HG02571 (cell line): ENCODE results near the gene TRAPPC8.
A peak's percentile ranks its signal among the peaks of the same experiment; 100 is the strongest.
"Not testable (repeated sequence)": the region's sequence is repeated elsewhere in the genome, so short reads cannot be mapped to it uniquely, and the experiment has no call there.

Experiments used
- ATAC-seq: cut with Tn5 transposase; IDR thresholded peaks from one replicate; pipeline ENCODE4 v1.9.1; 2021; ENCODE audit warnings: mild to moderate bottlenecking, moderate library complexity; ENCODE audit not compliant: unreplicated experiment

Gene TRAPPC8

GRCh38 chr18:31942291-31942998, 483 bp downstream of the TRAPPC8 start:
- peak; percentile 32 for ATAC-seq

- no peak for ATAC-seq
Observed at GRCh38 chr18:31941010-31941809, 1.7 kb downstream of the TRAPPC8 start.

- not testable (repeated sequence) for ATAC-seq
Observed at GRCh38 chr18:31934773-31935172, 8.2 kb downstream of the TRAPPC8 start.

GRCh38 chr18:31931886-31932240, 11.1 kb downstream of the TRAPPC8 start:
- ATAC-seq, result no peak

- ATAC-seq, result no peak
Observed at GRCh38 chr18:31931163-31931885, 11.6 kb downstream of the TRAPPC8 start.

GRCh38 chr18:31929273-31929672, 13.7 kb downstream of the TRAPPC8 start:
- no peak for ATAC-seq

GRCh38 chr18:31926988-31927387, 15.9 kb downstream of the TRAPPC8 start:
- ATAC-seq, result not testable (repeated sequence)

GRCh38 chr18:31920277-31920676, 22.7 kb downstream of the TRAPPC8 start:
- ATAC-seq, result no peak

- ATAC-seq, result not testable (repeated sequence)
Observed at GRCh38 chr18:31919366-31919765, 23.6 kb downstream of the TRAPPC8 start.

GRCh38 chr18:31918733-31919132, 24.2 kb downstream of the TRAPPC8 start:
- no peak for ATAC-seq

- no peak for ATAC-seq
Observed at GRCh38 chr18:31901063-31901462, 41.9 kb downstream of the TRAPPC8 start.

- ATAC-seq, result not testable (repeated sequence)
Observed at GRCh38 chr18:31899771-31900170, 43.2 kb downstream of the TRAPPC8 start.

GRCh38 chr18:31892936-31893335, 50.0 kb downstream of the TRAPPC8 start:
- no peak for ATAC-seq

GRCh38 chr18:31891566-31891965, 51.4 kb downstream of the TRAPPC8 start:
- no peak for ATAC-seq

GRCh38 chr18:31884020-31884419, 58.9 kb downstream of the TRAPPC8 start:
- ATAC-seq, result no peak

GRCh38 chr18:31880186-31880898, 62.6 kb downstream of the TRAPPC8 start:
- no peak for ATAC-seq

- no peak for ATAC-seq
Observed at GRCh38 chr18:31878358-31878757, 64.6 kb downstream of the TRAPPC8 start.

- no peak for ATAC-seq
Observed at GRCh38 chr18:31877900-31878299, 65.0 kb downstream of the TRAPPC8 start.

- ATAC-seq, result no peak
Observed at GRCh38 chr18:31876707-31877106, 66.2 kb downstream of the TRAPPC8 start.

GRCh38 chr18:31875301-31875700, 67.6 kb downstream of the TRAPPC8 start:
- ATAC-seq, result no peak

GRCh38 chr18:31863103-31863502, 79.8 kb downstream of the TRAPPC8 start:
- ATAC-seq, result no peak
